T-helper 22 cell (primary cell): ENCODE data around the gene SFMBT1.

Experiments used
- DNase-seq: peaks from one replicate; pipeline ENCODE4 v3.0.0-alpha.2; 2020; ENCODE audit warnings: low read depth

SFMBT1 gene

DNA sequence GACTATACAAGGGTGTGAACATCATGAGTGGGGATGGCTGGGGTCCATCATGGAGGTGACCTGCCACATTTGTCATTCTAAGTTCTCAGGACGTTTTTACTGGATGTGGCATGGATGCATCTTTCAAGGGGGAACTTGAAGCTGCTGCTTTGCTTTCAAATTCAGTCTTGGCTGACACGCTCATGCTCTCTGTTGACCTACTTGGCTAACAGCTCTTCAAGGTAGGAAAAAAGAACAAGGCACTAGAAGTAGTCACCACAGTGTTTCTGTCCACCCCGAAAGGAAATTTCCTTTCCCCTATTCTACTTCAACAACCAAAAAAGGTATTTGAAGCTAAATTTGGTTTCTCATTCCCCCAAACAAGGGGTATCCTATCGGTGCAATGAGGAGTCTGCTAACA is 163.5 kb downstream of the SFMBT1 start:
- no peak for DNase-seq

DNA sequence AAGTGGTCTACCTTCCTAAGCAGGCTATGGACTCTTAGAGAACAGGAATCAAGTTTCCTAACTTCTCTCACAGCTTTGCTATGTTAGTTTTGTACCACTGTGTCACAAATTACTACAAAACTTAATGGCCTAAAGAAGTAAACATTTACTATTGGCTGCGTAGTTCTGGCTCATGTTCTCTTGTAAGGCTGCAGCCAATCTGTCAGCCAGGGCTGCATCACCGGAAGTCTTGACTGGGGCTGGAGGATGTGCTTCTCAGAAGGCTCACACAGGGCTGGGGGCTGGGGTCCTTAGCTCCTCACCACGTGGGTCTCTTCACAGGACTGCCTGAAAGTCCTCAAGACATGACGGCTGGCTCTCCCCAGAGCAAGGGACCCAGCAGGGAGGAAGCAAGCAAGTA is 164.0 kb downstream of the SFMBT1 start:
- DNase-seq, result no peak

- no peak for DNase-seq
Observed at GRCh38 chr3:52880474-52880873, 165.4 kb downstream of the SFMBT1 start.

DNA sequence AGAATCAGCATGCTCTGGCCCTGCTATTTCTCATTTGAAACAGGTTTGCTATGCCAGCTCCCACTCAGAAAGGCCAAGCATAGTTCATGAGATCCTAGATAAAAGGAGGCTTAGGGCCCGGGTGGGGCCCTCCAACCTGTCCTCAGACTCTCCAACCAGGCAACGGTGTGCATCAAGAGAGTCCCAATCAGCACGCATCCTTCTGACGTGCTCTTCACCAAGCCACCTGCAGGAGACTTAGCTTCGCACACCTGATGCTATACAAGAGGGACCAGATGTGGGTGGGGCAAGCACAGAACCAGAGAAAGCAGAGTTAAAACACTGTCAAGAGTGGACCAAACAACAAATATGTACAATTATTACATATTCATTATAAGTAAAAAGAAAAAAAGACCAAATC is 165.8 kb downstream of the SFMBT1 start:
- no peak for DNase-seq

GRCh38 chr3:52879581-52879980 is 166.3 kb downstream of the SFMBT1 start:
- no peak for DNase-seq

- no peak for DNase-seq
Observed at GRCh38 chr3:52879090-52879489, 166.8 kb downstream of the SFMBT1 start.

- no peak for DNase-seq
Observed at GRCh38 chr3:52877085-52877484, 168.8 kb downstream of the SFMBT1 start.

GRCh38 chr3:52874864-52875587 is 170.8 kb downstream of the SFMBT1 start:
- DNase-seq, result no peak

DNA sequence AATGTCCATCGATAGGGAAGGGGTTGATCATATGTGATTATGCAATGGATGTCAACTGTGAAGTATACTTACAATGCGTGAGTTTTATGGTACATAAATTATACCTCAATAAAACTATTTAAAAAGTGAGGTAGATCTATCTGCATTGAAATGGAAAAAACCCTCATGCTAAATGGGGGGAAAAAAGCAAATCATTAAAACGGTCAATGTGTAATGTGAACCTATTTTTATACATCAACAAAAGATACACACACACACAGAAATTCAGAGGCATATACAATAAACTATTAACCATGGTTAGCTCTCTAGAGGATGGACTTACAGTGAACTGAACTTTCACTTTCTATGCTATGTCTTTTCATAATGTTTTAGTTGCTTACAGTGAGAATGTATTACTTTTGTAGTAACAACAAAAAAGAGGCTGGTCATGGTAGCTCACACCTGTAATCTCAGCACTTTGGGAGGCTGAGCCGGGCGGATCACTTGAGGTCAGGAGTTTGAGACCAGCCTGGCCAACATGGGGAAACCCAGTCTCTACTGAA is 171.6 kb downstream of the SFMBT1 start:
- DNase-seq, result no peak

GRCh38 chr3:52873433-52874159 is 172.3 kb downstream of the SFMBT1 start:
- DNase-seq, result no peak

DNA sequence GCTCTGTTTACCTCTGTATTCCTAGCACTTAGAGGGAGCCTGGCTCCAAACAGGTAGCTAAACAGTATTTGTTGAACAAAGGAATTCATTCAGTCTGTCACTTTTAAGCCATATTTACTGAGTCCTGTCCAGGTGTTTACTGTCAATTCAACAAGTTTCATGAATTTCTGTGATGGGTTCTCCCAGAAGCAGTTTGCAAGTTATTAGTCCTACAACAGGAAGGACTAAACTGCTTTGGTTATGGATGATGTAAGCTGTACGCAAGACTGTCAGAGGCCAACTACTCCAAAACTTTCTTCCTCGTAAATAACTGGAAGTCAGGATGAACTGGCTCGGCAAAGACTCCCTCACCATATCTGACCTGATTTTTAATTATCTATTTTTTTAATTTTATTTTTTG is 173.6 kb downstream of the SFMBT1 start:
- no peak for DNase-seq

DNA sequence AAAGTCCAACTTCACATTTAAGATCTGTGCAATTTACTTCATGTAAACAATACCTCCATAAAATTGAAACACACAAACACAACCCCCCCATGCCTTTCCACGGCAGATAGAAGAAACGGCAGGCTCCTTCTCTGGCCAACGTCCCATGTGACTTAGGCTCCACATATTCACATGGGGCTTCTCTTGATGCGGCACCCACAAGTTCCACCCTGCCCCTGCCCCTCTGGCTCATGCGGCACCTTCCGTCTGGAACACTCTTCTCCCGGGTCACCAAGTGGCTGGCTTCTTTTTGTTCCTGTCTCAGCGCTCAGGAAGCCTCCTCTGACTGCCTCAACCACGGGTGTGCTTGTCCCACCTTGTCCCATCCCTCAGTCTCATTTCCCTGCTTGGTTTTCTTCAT is 174.1 kb downstream of the SFMBT1 start:
- DNase-seq, result no peak

GRCh38 chr3:52870471-52870870 is 175.4 kb downstream of the SFMBT1 start:
- no peak for DNase-seq

DNA sequence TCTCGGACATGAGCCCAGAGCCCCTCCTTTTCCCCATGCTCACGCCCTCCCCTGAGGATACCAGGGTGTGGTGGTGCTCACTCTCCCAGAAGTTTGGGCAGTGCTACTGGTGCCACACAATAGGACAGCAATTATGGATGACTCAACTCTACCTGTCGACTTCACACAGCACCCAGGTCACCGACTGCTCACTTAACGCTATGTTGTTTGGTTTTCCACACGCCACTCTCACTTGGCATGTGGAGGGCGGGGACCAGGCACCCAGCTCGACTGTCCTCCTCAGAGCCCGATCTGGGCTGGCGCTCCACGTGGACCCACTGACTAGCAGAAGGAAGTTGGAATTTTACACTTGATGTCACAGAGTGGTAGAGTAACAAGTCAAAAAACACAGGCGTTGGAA is 179.4 kb downstream of the SFMBT1 start:
- DNase-seq, result no peak

DNA sequence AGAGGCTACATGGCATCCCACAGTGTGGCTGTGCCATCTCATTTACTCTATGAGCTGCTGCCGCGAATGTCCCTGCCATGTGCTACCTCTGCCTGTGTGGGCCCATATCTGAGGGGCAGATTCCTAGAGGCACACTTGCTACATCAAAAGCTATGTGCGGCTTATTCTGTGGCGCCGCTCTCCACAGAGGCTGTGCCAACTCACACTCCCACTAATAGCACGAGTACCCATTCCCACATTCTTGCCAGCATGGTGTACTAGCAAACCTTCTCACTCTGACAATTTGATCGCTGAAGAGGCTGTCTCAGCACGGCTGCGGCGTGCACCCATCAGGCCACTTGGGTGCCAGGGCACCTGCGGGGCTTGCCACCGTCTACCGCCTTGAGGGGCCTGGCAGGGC is 179.9 kb downstream of the SFMBT1 start:
- DNase-seq, result no peak

GRCh38 chr3:52860424-52860768 is 185.5 kb downstream of the SFMBT1 start:
- no peak for DNase-seq

GRCh38 chr3:52859686-52860423 is 186.0 kb downstream of the SFMBT1 start:
- DNase-seq, result no peak

DNA sequence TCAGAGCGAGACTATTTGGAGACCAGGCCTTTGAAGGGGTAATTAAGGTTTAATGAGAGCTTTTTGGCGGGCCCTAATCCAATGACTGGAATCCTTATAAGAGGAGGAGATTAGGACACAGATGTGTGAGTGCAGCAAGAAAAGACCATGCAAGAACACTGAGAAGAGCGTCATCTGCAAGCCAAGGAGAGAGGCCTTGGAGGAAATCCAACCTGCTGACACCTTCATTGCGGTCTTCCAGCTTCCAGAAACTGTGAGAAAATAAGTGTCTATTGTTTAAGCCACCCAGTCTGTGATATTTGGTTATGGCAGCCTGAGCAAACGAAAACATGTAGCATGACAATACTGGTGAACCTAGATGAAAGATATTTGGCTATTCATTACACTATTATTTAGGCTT is 188.0 kb downstream of the SFMBT1 start:
- DNase-seq, result no peak

GRCh38 chr3:52857133-52857532 is 188.7 kb downstream of the SFMBT1 start:
- no peak for DNase-seq

GRCh38 chr3:52856666-52857065 is 189.2 kb downstream of the SFMBT1 start:
- no peak for DNase-seq

DNA sequence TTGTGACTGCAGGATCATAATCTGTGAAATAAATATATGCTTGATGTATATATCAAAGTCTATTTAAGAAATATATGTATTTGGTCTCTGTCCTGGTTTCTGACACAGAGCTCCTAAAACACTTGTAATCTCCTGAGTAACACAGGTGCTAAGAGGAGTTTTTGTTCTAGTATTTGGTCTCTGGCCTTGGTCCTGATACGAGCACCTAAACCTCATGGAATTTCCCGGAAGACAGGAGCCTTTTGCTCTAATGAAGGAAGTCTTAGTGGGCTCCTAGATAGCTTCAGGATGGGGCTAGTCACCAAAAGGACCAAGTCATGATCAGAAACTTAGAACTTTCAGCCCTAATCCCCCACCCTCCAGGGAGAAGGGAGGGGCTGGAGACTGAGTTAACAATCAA is 191.9 kb downstream of the SFMBT1 start:
- no peak for DNase-seq
